Measurements from ENCODE around the gene INCENP.
"Not testable (repeated sequence)": the region's sequence is repeated elsewhere in the genome, so short reads cannot be mapped to it uniquely, and the experiment has no call there.

INCENP gene

DNA sequence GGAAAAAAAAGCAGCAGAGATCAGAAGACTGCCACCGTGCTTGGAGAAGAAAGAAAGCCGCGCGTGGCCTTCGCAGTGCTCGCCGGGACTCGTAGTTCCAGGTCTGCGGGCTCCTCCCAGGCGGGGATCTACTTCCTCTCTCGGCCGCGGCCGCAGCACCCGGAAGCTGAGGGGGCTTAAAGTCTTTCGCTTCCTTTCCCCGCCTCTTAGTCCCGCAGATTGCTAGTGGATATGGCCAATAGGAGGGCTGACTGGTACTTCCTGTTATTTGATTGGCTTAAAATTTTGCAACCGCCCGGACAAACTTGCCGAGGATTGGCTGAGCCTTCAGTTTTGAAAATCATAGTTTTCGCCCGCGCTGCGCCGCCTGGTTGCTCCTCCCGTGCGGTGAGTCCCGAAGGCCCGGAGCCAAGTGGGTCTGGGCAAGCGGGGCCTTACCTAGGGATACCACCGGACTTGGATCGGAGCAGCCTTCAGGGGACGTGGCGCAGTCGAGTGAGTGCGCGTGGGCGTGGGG, at the start of gene INCENP:
Gene INCENP, plus strand, starts transcription at position 343 of the 517 bp plus-strand sequence. CDS start 4,151 bp downstream, outside the sequence.
- peak; percentile 93 for DNase-seq

DNA sequence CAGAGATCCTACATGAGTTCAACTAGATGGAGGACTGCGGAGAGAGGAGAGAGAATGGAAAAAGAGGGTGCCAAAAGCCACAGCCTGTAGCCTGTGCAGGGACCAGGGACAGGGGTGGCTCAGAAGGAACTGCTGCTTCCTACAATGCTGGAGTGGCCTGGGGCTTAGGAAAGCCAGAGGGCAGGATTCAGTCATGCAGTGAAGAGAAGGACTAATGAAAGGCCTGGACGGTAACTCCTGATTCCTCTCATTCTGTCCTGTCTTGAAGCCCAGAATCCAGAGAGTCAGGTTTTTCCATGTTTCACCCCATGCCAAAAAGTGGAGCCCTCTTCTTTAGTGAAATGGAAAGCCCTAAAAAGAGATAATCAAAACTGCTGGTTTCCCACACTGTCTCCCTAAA, 48.4 kb upstream of the INCENP start:
- DNase-seq, result no peak

DNA sequence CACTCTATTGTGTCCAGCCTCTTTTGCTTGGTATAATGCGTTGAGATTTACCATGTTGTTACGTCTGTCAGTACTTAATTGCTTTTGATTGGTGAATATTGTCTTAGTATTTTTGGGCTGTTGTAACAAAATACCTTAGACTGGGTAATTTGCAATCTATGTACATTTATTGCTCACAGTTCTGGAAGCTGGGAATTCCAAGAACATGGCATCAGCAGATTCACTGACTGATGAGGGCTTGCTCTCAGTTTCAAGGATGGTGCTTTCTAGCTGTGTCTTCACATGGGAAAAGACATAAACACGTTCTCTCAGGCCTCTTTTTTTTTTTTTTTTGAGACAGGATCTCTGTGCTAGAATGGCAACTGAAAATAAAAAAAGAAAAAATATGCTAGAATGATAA, 46.7 kb upstream of the INCENP start:
- no peak for DNase-seq

DNA sequence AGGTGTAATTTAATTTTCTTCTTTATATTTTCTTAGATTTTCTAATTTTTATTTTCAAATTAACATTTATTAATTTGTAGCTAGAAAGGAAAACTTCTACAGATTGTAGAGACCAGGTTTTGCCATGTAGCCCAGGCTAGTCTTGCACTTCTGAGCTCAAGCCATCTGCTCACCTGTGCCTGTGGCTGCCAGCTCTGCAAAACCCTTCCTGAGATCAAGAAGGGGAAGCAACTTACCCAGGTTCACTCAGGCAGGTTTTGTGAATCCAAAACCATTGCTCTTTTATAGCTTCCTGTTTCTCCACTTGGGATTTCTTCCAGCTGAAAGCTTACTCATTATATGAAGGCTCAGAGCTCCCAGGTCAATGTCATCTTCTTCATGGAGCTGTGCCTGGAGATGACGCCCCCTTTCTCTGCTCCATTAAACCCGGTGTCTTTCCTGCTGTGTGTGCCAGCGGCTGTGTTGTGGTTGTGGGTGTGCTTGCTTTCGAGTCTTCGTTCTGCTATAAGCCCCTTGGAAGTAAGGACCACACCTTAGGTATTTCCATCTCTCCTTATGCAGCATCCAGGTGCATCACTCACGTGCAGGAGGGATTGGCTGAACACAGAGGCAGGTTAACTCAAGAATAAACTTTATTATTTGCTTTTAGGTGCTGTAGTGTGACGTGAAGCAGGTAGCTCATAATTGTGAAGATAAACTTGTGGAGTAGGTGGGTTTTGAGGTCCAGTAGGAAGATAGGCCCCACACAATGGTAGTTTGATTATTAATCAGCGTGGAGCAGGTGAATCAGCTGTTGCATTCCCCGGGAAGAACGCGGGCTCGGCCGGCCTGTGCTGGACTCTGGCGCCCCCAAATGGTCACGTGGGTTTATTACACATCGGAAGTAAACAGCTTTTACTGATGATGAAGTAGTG, 42.2 kb upstream of the INCENP start:
- peak; percentile 63 for DNase-seq

DNA sequence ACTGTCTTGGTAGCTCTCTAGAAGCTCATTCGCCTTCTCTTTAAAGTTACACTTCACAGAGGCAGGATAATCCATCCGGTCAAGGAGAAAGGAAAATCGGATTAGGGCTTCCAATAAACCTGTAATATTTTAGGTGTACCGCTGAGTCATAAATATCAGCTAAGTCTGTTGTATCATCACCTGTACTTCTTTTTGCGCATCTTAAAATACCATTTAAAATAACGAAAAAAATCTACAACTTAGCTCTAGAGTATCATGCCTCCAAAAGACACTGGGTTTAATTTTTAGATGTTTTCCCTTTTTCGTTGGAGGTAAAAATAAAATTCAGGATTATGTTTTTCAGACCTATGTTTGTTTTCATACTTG, 41.5 kb upstream of the INCENP start:
- DNase-seq, result no peak

DNA sequence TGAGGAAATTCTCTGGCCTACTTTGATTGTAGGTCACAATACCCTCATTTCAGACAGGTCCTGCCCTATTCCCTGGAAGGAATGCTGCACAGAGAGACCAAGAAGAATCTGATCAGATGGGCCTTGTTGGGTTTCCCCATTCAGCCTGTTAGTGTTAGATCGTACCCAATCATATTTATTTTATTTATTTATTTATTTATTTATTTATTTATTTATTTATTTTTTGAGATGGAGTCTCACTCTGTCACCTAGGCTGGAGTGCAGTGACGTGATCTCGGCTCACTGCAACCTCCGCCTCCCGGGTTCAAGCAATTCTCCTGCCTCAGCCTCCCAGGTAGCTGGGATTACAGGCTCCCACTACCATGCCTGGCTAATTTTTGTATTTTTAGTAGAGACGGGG, 39.0 kb upstream of the INCENP start:
- DNase-seq, result not testable (repeated sequence)

DNA sequence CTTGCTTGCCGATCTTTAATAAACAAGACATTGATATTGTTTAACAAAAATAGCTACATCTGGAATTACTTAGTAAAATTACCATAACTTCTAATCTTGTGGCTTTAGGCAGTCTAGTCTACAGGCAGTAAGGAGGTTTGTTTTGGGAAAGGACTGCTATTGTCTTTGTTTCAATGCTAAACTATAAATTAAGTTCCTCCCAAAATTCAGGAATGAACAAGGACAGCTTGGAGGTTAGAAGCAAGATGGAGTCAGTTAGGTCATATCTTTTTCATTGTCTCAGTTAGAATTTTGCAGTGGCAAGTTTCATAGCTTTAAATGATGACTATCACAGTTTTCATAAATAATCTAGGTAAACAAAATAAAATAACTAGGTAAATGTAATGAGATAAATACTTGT, 36.1 kb upstream of the INCENP start:
- DNase-seq, result no peak

DNA sequence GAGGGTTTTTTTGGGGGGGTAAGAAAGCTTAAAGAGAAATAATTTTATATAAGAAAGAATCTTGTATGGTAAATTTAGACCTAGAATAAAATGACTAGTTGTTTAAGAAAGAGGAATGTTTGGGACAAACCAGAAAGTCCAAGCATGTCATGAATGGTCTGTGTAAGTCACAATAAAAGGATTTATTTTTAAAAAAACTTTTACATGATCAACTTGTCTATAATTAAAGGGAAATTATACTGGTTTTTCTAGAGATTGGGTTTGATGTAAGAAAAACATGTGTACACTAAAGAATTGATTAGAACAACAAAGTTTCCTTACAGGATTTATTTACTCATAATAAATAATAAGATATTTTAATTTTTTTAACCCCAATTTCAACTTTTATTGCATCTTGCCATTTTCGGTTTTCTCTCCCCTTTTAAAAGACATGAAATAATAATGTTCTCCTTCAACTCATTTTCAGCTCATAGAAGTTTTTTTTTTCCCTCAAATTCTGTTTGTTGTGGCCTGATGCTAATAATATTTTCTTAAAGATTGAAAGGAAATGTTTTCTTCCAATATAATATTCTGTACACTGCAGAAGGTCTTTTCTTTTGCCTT, 35.4 kb upstream of the INCENP start:
- no peak for DNase-seq

DNA sequence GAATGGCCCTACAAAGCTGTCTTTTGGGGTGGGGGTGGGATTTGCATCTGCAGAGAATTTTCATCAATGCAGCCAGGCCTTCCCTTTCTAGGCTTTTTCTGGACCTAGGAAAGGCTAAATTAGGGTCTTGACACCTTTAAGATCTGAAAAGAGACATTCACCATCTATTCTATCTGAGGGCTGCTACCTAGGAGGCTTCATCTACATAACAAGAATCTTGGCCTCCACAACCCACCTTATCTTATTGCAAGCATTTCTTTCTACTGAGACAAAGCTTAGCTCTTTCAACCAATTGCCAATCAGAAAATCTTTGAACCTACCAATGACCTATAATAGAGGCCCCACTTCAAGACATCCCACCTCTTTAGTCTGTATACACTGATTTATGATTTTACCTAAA, 20.7 kb upstream of the INCENP start:
- no peak for DNase-seq

DNA sequence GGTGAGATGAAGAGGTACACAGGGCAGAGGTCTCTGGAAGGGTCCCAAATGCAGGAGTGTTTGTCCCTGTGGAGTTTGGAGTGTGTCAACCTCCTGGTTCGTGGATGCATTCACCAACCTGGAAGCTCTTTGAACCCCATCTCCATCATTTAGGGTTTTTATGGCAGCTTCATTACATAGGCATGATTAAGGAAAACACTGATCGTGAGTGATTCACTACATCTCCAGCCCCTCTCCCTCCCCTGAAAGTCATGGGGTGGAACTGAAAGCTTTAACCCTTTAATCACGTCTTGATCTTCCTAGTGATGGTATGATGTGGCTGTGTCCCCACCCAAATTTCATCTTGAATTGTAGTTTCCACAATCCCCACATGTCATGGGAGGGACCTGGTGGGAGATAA, 19.8 kb upstream of the INCENP start:
- no peak for DNase-seq

DNA sequence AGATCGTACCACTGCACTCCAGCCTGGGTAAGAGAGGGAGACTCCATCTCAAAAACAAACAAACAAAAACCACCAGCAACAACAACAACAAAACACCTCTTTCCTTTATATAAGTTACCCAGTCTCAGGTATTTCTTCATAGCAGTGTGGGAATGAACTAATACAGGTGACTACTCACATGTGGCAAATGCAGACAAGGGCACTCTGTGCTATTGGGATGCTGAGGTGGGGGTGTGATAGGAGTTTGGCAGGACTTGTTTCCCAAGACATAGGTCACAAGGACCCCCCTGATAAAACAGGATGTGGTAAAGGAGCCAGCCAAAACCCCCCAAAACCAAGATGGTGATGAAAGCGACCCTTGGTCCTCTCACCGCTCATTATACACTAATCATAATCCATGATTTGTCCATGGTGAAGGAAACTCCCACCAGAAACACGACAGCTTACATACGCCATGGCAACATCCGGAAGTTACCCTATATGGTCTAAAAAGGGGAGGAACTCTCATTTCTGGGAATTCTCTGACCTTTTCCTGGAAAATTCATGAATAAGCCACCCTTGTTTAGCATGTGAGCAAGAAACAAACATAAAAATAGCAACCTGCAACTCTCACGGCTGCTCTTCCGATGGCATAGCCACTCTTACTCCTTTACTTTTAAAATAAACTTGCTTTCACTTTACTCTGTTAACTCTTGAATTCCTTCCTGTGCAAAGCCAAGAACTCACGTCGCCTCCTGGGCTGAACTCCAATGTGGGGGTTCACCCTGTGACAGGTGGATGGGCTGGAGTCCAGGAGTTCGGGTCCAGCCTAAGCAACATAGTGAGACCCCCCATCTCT, 18.8 kb upstream of the INCENP start:
- no peak for DNase-seq

DNA sequence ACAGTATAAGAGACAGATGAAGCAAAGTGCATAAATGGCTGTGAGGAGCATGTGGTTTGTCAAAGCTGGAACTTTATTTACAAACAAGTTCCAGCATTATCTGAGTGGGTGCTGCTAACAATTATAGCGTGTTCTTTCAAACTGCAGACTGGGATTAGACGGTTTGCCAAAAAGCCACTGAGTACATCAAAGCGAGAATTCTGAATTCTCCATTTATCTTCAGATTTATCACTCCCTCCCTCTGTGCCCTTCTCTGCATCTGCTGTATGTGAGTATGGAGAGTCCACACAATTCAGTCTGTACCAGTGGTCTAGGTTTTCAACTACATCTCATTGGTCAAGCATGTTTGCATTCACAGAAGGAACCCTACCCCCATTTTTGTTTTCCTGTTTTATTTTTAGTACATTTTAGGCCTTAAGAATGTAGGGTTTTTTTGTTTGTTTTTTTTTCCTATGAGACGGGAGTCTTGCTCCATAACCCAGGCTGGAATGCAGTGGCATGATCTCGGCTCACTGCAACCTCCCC, 18.1 kb upstream of the INCENP start:
- DNase-seq, result no peak

DNA sequence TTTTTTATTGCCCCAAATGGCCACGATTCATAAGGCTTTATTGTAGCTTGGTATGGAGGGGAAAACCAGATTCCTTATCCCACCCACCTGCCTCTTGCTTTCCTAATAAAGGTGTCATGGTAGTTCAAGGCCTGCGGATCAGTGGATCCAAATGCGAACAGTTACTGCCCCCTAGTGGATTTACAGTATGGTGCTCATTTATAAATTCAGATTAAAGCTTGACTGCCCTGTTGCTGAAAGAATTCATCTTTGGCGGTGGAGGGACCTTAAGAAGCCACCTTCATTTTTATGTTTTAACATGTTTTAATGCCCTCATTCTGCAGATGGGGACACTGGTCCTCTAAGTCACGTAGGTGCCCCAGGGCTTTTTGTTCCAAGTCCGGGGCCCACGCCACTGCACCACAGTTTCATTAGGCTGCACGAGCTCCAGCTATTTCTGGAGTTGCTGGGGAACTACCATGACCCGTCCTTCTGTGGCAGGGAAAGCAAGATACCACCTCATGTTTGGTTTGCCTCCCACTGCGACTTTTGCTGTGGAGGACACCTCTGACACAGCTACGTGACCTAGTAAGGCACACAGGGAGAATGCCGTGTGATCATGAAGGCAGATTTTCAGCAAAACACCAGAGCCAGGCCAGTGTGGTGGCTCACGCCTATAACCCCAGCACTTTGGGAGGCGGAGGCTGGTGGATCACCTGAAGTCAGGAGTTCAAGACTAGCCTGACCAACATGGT, 15.6 kb upstream of the INCENP start:
- DNase-seq, result no peak

DNA sequence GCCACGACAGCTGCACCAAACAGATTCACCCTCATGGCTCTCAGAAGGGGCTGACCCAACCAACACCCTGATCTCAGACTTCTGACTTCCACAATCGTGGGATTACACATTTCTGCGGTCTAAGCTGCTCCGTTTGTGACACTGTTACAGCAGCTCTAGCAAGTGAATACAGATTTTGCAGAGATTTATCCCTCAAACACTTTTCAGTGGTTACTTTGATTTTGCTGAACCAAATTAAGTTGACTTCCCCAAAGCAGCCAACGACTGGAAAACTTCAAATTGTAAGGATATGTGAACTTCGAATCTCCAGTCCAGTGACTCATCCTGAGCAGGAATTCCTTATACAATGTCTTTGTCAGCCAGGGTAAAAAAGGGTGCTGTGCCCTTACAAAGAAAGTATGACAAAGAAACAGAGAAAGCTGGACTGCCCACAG, 14.8 kb upstream of the INCENP start:
- DNase-seq, result no peak

DNA sequence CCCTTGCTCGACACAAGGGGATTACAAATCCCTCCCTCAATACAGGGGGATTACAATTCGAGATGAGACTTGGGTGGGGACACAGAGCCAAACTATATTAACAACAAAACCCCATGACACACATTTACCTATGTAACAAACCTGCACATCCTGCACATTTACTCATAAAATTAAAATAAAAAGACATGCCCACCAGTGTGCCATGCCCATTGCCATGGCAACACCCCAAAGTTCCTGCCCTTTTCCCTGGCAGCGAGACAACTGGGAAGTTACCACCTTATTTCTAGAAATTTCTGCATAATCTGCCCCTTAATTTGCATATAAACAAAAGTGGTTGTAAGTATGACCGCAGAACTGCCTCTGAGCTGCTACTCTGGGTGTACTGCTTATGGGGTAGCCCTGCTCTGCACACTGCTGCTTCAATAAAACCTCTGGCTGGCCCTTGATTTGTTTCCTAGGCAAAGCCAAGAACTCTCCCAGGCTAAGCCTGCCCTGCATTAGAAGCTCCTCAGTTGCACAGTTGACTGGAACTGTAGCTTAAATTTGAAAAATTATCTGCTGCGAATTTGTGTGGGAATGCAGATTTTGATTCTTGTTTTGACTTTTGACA, 8.6 kb upstream of the INCENP start:
- no peak for DNase-seq

DNA sequence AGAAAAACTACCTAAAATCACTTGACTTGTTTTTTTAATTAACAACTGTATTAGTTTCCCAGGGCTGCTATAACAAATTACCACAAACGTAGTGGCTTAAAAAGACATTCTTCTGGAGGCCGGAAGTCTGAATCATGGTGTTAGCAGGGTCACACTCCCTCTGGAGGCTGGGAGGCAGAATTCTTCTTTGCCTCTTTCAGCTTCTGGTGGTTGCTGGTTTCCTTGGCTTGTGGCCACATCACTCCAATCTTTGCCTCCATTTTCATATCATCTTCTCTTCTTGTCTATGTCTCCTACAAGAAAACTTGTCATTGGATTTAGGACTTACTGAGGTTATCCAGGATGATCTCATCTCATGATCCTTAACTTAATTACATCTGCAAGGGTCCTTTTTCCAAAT, 7.4 kb upstream of the INCENP start:
- DNase-seq, result no peak

DNA sequence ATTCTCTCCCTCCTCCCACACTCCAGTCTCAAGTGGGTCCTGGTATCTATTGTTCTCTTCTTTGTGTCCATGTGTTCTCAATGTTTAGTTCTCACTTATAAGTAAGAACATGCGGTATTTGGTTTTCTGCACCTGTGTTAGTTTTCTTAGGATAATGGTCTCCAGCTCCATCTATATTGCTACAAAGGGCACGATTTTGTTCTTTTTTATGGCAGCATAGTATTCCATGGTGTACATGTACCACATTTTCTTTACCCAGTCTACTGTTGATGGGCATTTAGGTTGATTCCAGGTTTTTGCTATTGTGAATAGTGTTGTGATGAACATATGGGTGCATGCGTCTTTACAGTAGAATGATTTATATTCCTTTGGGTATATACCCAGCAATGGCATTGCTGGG, 4.2 kb upstream of the INCENP start:
- DNase-seq, result no peak

DNA sequence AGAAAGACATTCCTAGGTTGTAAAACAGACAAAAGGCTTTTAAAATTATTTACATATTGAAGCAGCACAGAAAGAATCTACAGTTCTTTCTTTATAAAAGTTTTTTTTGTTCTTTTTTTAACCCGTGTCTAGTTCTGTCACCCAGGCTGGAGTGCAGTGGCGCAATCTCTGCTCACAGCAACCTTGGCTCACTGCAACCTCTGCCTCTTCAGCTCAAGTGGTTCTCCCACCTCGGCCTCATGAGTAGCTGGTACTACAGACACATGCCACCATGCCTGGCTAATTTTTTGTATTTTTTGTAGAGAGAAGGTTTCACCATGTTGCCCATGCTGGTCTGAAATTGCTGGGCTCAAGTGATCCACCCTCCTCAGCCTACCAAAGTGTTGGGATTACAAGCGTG, 3.8 kb upstream of the INCENP start:
- DNase-seq, result no peak

DNA sequence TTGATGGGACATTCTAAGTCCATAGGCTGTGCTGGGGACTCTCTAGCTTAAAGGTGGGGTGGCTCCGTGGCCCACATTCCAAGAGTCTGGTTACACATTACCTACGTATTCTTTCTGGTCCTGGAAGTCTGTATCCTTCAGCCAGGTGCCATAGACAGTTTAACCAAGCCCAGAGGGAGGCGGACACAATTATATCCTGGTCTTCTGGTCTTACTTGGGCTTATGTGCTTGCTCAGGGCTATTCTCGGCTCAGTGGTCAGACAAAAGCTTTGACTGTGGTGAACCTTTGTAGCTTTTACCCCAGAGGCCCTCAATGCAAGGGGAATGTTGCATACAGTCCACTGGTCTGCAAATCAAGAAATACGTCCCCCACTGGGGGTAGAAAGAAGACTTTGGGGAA, 3.4 kb upstream of the INCENP start:
- DNase-seq, result no peak

DNA sequence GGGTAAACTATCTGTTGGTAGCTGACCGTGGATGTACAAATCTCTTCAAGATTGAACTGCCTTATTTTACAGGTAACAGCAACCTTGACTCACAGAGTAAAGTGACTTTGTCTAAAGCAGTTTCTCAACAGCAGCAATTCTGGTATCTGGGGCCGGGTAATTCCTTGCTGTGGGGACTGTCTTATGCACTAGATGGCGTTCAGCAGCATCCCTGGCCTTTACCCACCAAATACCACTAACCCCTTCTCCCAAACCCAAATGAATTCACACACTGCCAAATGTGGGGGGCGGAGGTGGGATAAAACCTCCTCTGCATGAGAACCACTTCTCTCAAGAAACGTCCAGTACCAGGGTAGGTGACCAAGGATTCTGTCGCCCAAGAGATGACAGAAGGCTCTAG, 1.7 kb upstream of the INCENP start:
- DNase-seq, result no peak

DNA sequence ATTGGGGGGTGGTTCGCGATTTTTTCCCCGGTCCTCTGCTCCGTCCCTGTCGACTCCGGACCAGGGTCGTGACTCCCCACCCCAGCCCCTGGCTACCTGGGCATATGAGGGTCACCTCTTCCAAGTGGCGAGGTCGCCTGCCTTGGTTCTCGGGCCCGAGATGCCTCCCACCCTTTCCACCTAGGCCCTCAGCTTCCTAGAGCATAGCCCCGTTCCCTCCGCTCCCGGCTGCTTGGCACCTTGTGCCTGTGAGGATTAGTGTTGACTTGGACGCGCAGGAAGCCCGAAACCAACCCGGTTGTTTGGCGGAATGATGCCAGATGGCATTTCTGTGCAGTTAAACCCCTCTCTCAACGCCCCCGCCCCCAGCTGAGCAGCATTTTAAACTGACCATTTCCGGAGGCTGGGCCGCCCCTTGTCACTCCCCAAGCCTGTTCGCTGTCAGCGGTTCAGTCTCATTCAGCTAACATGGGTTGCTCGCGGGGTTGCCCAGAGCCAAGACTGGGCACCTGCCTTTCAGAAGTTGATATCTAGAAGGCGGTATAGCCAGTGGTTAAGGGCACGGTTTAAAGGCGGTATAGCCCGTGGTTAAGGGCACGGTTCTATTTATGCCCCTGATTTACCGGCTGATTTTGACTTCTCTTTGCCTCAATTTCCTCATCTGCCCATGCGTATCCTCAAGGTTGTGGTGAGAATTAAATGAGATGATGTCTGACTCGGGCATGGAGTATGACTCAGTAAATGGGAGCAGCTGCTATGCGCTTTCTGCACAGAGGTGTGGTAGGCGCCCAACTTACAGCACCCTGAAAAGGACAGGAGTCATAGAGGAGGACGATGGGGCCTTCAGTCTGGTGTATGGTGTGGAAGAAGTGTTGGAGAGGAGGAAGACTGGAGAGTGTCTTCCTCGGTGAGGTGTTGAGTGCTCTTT, 639 bp downstream of the INCENP start:
- DNase-seq, result no peak
